ENCODE results near the gene SLIT3. TPM values are rescaled to one million over a fixed set of nuclear protein-coding genes. Genes with fewer than 3 reads are reported as not detected.

Gene SLIT3
- total RNA-seq, 2 experiments from 2014 or later = not detected

- Histone ChIP-seq H3K9me3 (ENCODE audit: control insufficient read depth in 1 of 2, insufficient read depth in 1 of 2, low read length in 2 of 2) (no peaks in the 10 kb centered on the region), H3K4me3 (ENCODE audit: low read length) (no peak overlapping the region), H3K27ac (ENCODE audit: low read depth in 1 of 2, low read length in 2 of 2) (no peak overlapping the region), H3K4me1 (ENCODE audit: insufficient read depth, low read length) (no peaks in the 10 kb centered on the region), H3K36me3 (ENCODE audit: insufficient read depth, low read length) (no peaks in the 10 kb centered on the region), H3K27me3 (ENCODE audit: control insufficient read depth in 1 of 2, insufficient read depth in 2 of 2, low read length in 2 of 2) (no peaks in the 10 kb centered on the region)
- no peak for TF ChIP-seq CTCF (IDR thresholded peaks at IDR 0.05)
- POLR2A ChIA-PET = no interaction called here
- no peak overlapping the region for H3K4me3 Mint-ChIP-seq
- H3K27ac Mint-ChIP-seq = no peak overlapping the region
- CTCF ChIA-PET = no interaction called here
- peaks cover 18% of the 10 kb centered on the region for H3K27me3 Mint-ChIP-seq
- H3K9me3 Mint-ChIP-seq = no peaks in the 10 kb centered on the region
- no peaks in the 10 kb centered on the region for H3K4me1 Mint-ChIP-seq (ENCODE audit: low read depth)
- intact Hi-C loops (cut with DNase I, micrococcal nuclease) = no loop called here
- H3K36me3 Mint-ChIP-seq (ENCODE audit: low read depth) = no peaks in the 10 kb centered on the region
- ATAC-seq (ENCODE audit: poor library complexity) (no peak), DNase-seq (no peak)
Measured at GRCh38 chr5:169054506-169054905, 246.4 kb downstream of the SLIT3 start.

DNA sequence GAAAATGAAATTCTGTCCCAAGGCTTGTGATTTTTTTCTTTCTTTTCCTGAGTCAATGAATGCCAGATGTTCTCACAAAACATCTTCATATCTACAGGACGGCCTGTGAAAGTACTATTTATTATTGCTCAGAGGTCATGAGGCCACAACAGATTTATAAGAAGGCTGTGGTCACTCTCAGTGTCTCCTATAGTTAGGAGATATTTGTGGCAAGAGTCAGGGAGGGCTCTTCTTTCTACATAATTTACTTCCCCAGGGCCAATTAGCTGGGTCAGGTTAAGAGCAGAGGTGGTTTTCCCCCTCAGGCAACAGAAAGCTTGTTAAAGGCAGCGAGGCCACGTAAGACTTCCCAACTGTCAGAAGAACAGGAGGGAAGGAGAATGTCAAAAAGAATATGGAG, 248.7 kb downstream of the SLIT3 start:
- POLR2A ChIA-PET = no interaction called here

DNA sequence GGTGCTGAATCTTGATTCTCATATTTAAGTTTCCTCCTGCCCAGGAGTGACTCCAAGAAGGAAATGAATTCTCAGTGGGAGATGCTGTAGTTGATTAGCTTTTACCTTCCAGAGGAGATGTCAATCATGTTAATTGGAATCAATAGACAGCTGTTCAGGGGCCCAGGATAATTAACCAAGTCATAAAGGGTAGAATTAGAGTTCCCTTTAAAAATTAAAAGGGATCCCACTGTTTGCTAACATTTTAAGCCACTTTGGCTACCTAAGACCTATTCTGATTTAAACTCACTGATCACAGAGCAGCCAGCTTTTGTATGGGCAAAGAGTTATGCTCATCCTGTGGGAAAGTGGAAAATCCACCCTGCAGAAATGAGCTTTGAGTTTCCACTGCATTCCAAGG, 249.6 kb downstream of the SLIT3 start:
- Histone ChIP-seq H3K36me3 (ENCODE audit: insufficient read depth, low read length) (no peaks in the 10 kb centered on the region), H3K9me3 (ENCODE audit: control insufficient read depth in 1 of 2, insufficient read depth in 1 of 2, low read length in 2 of 2) (no peaks in the 10 kb centered on the region), H3K27me3 (ENCODE audit: control insufficient read depth in 1 of 2, insufficient read depth in 2 of 2, low read length in 2 of 2) (no peaks in the 10 kb centered on the region), H3K4me1 (ENCODE audit: insufficient read depth, low read length) (no peaks in the 10 kb centered on the region), H3K4me3 (ENCODE audit: low read length) (no peak overlapping the region), H3K27ac (ENCODE audit: low read depth in 1 of 2, low read length in 2 of 2) (no peak overlapping the region)
- no peaks in the 10 kb centered on the region for H3K9me3 Mint-ChIP-seq
- ChIA-PET CTCF (no interaction called here), POLR2A (no interaction called here)
- intact Hi-C loops (cut with DNase I, micrococcal nuclease) = no loop called here
- no peak overlapping the region for H3K27ac Mint-ChIP-seq
- DNase-seq (no peak), ATAC-seq (ENCODE audit: poor library complexity) (no peak)
- TF ChIP-seq CTCF (IDR thresholded peaks at IDR 0.05) = no peak
- H3K4me1 Mint-ChIP-seq (ENCODE audit: low read depth) = no peaks in the 10 kb centered on the region
- no peaks in the 10 kb centered on the region for H3K36me3 Mint-ChIP-seq (ENCODE audit: low read depth)
- H3K27me3 Mint-ChIP-seq = peaks cover 18% of the 10 kb centered on the region
- no peak overlapping the region for H3K4me3 Mint-ChIP-seq

More for the DNA sequence above, 248.7 kb downstream of the SLIT3 start:
- Mint-ChIP-seq H3K4me1 (ENCODE audit: low read depth) (no peaks in the 10 kb centered on the region), H3K27ac (no peak overlapping the region), H3K4me3 (no peak overlapping the region), H3K9me3 (no peaks in the 10 kb centered on the region), H3K27me3 (peaks cover 18% of the 10 kb centered on the region), H3K36me3 (ENCODE audit: low read depth) (no peaks in the 10 kb centered on the region)
- Histone ChIP-seq H3K4me1 (ENCODE audit: insufficient read depth, low read length) (no peaks in the 10 kb centered on the region), H3K9me3 (ENCODE audit: control insufficient read depth in 1 of 2, insufficient read depth in 1 of 2, low read length in 2 of 2) (no peaks in the 10 kb centered on the region), H3K4me3 (ENCODE audit: low read length) (no peak overlapping the region), H3K27me3 (ENCODE audit: control insufficient read depth in 1 of 2, insufficient read depth in 2 of 2, low read length in 2 of 2) (no peaks in the 10 kb centered on the region), H3K36me3 (ENCODE audit: insufficient read depth, low read length) (no peaks in the 10 kb centered on the region), H3K27ac (ENCODE audit: low read depth in 1 of 2, low read length in 2 of 2) (no peak overlapping the region)
- no peak for TF ChIP-seq CTCF (IDR thresholded peaks at IDR 0.05)
- CTCF ChIA-PET = interaction anchor here (0.6 kb wide), 1 partner anchor 9 kb away, joined by 3 read pairs; no protein-coding TSS in a partner anchor
- no peak for ATAC-seq (ENCODE audit: poor library complexity)
- intact Hi-C loops (cut with DNase I, micrococcal nuclease) = no loop called here
- no peak for DNase-seq
